Gastrocnemius medialis (tissue), 4 donors: ENCODE data around the gene NHERF2.

ENCODE experiments used
- CTCF ChIP-seq, 5 experiments: fragments of 450-650 bp in 3 of 5; fragments of 200-600 bp in 2 of 5; sonication (generic) in 2 of 5; IDR thresholded peaks in 4 of 5; conservative IDR thresholded peaks in 1 of 5; 1 replicate in 4 of 5; 2 replicates in 1 of 5; pipeline ENCODE4 v1.5.1; 2016 to 2019; ENCODE audit warnings: antibody characterized with exemption in 5 of 5, mild to moderate bottlenecking in 3 of 5, moderate library complexity in 3 of 5
- POLR2A ChIP-seq, 2 donors: fragments of 450-650 bp; IDR thresholded peaks; one replicate each; pipeline ENCODE4 v1.6.1; 2017; ENCODE audit warnings: antibody characterized with exemption in 2 of 2, mild to moderate bottlenecking in 2 of 2, moderate library complexity in 2 of 2

GRCh38 chr16:2028146-2028545, 1.4 kb downstream of the NHERF2 start:
- no peak for TF ChIP-seq CTCF (IDR thresholded peaks at IDR 0.05 in 4 of 5, conservative IDR thresholded peaks at IDR 0.05 in 1 of 5)
- no peak for TF ChIP-seq POLR2A (IDR thresholded peaks at IDR 0.05)
